Measurements from ENCODE around the gene PNN.
"Not testable (repeated sequence)": the region's sequence is repeated elsewhere in the genome, so short reads cannot be mapped to it uniquely, and the experiment has no call there.

Gene PNN

GRCh38 chr14:39180553-39180952 lies 5.5 kb downstream of the PNN start:
- in situ Hi-C loops (cut with MboI; ENCODE audit: low sequenced_read_pairs) = no loop called here

GRCh38 chr14:39181026-39181692 lies 6.1 kb downstream of the PNN start:
- in situ Hi-C loops (cut with MboI; ENCODE audit: low sequenced_read_pairs) = no loop called here

GRCh38 chr14:39181693-39182047 lies 6.6 kb downstream of the PNN start:
- in situ Hi-C loops (cut with MboI; ENCODE audit: low sequenced_read_pairs) = no loop called here

GRCh38 chr14:39182770-39183684 lies 8.0 kb downstream of the PNN start:
- in situ Hi-C loops (cut with MboI; ENCODE audit: low sequenced_read_pairs) = no loop called here

- in situ Hi-C loops (cut with MboI; ENCODE audit: low sequenced_read_pairs) = not testable (repeated sequence)
These were observed 8.6 kb downstream of the PNN start for GRCh38 chr14:39183685-39184003.

GRCh38 chr14:39184628-39185255 lies 9.7 kb downstream of the PNN start:
- in situ Hi-C loops (cut with MboI; ENCODE audit: low sequenced_read_pairs) = no loop called here

- in situ Hi-C loops (cut with MboI; ENCODE audit: low sequenced_read_pairs) = no loop called here
These were observed 10.4 kb downstream of the PNN start for GRCh38 chr14:39185256-39186049.

- in situ Hi-C loops (cut with MboI; ENCODE audit: low sequenced_read_pairs) = no loop called here
These were observed 12.0 kb downstream of the PNN start for GRCh38 chr14:39186941-39187525.

- in situ Hi-C loops (cut with MboI; ENCODE audit: low sequenced_read_pairs) = no loop called here
These were observed 28.9 kb downstream of the PNN start for GRCh38 chr14:39203659-39204606.

GRCh38 chr14:39207430-39207829 lies 32.4 kb downstream of the PNN start:
- in situ Hi-C loops (cut with MboI; ENCODE audit: low sequenced_read_pairs) = not testable (repeated sequence)

- in situ Hi-C loops (cut with MboI; ENCODE audit: low sequenced_read_pairs) = no loop called here
These were observed 36.2 kb downstream of the PNN start for GRCh38 chr14:39211109-39211741.

- in situ Hi-C loops (cut with MboI; ENCODE audit: low sequenced_read_pairs) = no loop called here
These were observed 37.0 kb downstream of the PNN start for GRCh38 chr14:39212034-39212433.

- in situ Hi-C loops (cut with MboI; ENCODE audit: low sequenced_read_pairs) = no loop called here
These were observed 37.6 kb downstream of the PNN start for GRCh38 chr14:39212693-39213092.

GRCh38 chr14:39217214-39217879 lies 42.3 kb downstream of the PNN start:
- in situ Hi-C loops (cut with MboI; ENCODE audit: low sequenced_read_pairs) = no loop called here

- in situ Hi-C loops (cut with MboI; ENCODE audit: low sequenced_read_pairs) = no loop called here
These were observed 43.2 kb downstream of the PNN start for GRCh38 chr14:39218171-39218769.

GRCh38 chr14:39219075-39219499 lies 44.0 kb downstream of the PNN start:
- in situ Hi-C loops (cut with MboI; ENCODE audit: low sequenced_read_pairs) = no loop called here

- in situ Hi-C loops (cut with MboI; ENCODE audit: low sequenced_read_pairs) = not testable (repeated sequence)
These were observed 45.4 kb downstream of the PNN start for GRCh38 chr14:39220473-39220872.

- in situ Hi-C loops (cut with MboI; ENCODE audit: low sequenced_read_pairs) = no loop called here
These were observed 53.0 kb downstream of the PNN start for GRCh38 chr14:39228044-39228443.

All from HL-60/S4 (cell line).